GM21528 (cell line): Measurements from ENCODE around the gene LYZL6.

Experiments
- ATAC-seq: cut with Tn5 transposase; IDR thresholded peaks from one replicate; pipeline ENCODE4 v1.9.1; 2021; ENCODE audit warnings: mild to moderate bottlenecking, moderate library complexity; ENCODE audit not compliant: unreplicated experiment, low FRiP score

Gene LYZL6

GRCh38 chr17:35943537-35943936 lies at the start of gene LYZL6:
Gene LYZL6, minus strand, starts transcription at chr17:35943713. Its CDS starts 4,357 bp downstream, at chr17:35939356.
- no peak for ATAC-seq

- ATAC-seq: no peak
These were observed 47.6 kb upstream of the LYZL6 start for GRCh38 chr17:35991075-35991474.

- ATAC-seq: no peak
These were observed 44.7 kb upstream of the LYZL6 start for GRCh38 chr17:35988164-35988563.

- ATAC-seq: no peak
These were observed 43.1 kb upstream of the LYZL6 start, which contains the start of gene CCL14 for GRCh38 chr17:35986643-35987042. Gene CCL14, minus strand, starts transcription at chr17:35986729. Its CDS starts 80 bp downstream, at chr17:35986649.

- no peak for ATAC-seq
These were observed 40.6 kb upstream of the LYZL6 start for GRCh38 chr17:35984140-35984539.

GRCh38 chr17:35982409-35983191 lies 39.1 kb upstream of the LYZL6 start:
- no peak for ATAC-seq

GRCh38 chr17:35981908-35982330 lies 38.4 kb upstream of the LYZL6 start:
- ATAC-seq: no peak

GRCh38 chr17:35981246-35981645 lies 37.7 kb upstream of the LYZL6 start, which contains the start of gene CCL16:
Gene CCL16, minus strand, starts transcription at chr17:35981497. Its CDS starts 77 bp downstream, at chr17:35981420.
- ATAC-seq: no peak

- no peak for ATAC-seq
These were observed 34.8 kb upstream of the LYZL6 start for GRCh38 chr17:35978346-35978745.

- no peak for ATAC-seq
These were observed 34.0 kb upstream of the LYZL6 start for GRCh38 chr17:35977509-35977908.

- no peak for ATAC-seq
These were observed 30.1 kb upstream of the LYZL6 start for GRCh38 chr17:35973333-35974260.

GRCh38 chr17:35972945-35973332 lies 29.4 kb upstream of the LYZL6 start:
- ATAC-seq: no peak

- ATAC-seq: no peak
These were observed 29.0 kb upstream of the LYZL6 start for GRCh38 chr17:35972535-35972934.

GRCh38 chr17:35972066-35972465 lies 28.6 kb upstream of the LYZL6 start:
- no peak for ATAC-seq

- no peak for ATAC-seq
These were observed 26.3 kb upstream of the LYZL6 start for GRCh38 chr17:35969558-35970380.

GRCh38 chr17:35968520-35969054 lies 25.1 kb upstream of the LYZL6 start:
- ATAC-seq: no peak

- ATAC-seq: no peak
These were observed 21.8 kb upstream of the LYZL6 start for GRCh38 chr17:35965272-35965671.

GRCh38 chr17:35963663-35964062 lies 20.1 kb upstream of the LYZL6 start:
- ATAC-seq: no peak

- ATAC-seq: no peak
These were observed 10.2 kb upstream of the LYZL6 start for GRCh38 chr17:35953720-35954119.

- ATAC-seq: no peak
These were observed 5.9 kb upstream of the LYZL6 start for GRCh38 chr17:35949401-35949800.
